HG03045 (cell line): ENCODE results near the gene FRY.

Experiments used
- ATAC-seq: cut with Tn5 transposase; IDR thresholded peaks from one replicate; pipeline ENCODE4 v1.9.1; 2021; ENCODE audit warnings: mild to moderate bottlenecking, moderate library complexity; ENCODE audit not compliant: unreplicated experiment

FRY gene

DNA sequence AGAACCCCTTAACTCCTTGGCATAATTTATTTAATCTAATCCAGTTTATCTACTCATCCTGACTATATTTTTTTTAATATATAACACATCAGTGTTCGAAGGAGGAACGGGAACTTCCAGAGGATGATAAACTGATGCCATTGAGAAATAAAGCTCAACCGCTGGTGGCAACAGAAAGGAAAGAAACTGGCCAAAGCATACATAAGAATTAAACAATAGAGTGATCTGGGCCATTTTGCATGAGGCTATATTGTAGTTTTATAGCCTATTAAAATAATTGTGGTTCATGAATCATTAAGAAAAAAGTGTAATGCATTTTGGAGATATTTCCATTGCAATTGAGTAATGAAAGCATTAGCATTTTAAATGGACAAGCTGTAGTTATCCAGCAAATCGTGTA, 94.2 kb downstream of the FRY start:
- ATAC-seq = no peak

DNA sequence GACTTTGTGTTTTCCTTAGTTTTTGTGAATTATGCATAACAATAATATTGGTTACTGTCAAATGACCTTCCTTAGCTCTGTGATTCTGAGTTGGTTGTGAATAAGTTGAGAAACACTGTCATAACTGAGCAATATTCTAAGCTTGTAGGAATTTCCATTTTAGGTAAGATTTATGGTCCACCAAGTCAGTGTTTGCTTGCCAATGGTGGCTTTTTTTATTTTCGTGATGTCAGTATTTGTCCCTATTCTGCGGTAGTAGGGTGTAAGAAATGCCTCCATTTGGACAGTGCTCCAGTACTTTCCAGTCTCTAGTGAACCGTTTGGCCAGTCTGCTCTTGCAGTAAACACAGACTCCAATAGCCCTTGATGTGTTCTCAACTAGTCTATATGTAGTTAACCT, 94.7 kb downstream of the FRY start:
- no peak for ATAC-seq

DNA sequence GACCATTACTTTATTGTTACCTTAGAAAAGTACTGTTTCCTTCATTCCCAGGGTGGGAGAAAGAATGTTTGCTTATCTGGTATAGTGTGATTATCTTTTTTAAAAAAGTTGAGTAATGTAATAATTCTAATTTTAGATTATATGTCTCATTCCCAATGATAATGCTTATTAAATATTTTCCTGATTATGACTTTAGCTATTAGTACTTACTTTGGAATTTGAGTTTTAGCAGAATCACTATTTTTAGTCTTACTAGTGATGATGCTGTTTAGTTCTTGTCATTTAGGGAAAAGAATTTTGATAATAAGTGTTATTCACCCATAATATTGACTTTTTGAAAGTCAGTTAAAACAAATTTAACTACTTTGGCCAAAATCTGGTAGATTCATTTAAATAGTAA, 95.2 kb downstream of the FRY start:
- no peak for ATAC-seq

DNA sequence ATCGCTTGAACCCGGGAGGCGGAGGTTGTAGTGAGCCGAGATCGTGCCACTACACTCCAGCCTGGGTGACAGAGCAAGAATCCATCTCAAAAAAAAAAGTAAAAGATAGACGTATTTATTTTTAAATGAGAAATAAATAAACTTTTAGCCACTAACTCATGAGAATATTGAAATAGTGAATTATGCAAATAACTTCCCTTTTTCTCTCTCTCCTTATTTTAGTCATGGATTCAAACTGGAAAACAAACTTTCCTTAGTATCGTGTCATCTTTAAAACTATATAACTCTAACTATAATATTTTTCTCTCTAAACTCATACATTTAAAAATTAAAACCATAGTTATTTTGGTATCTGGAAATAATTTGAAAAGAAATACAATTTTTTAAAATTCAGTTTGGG, 96.1 kb downstream of the FRY start:
- ATAC-seq = no peak

DNA sequence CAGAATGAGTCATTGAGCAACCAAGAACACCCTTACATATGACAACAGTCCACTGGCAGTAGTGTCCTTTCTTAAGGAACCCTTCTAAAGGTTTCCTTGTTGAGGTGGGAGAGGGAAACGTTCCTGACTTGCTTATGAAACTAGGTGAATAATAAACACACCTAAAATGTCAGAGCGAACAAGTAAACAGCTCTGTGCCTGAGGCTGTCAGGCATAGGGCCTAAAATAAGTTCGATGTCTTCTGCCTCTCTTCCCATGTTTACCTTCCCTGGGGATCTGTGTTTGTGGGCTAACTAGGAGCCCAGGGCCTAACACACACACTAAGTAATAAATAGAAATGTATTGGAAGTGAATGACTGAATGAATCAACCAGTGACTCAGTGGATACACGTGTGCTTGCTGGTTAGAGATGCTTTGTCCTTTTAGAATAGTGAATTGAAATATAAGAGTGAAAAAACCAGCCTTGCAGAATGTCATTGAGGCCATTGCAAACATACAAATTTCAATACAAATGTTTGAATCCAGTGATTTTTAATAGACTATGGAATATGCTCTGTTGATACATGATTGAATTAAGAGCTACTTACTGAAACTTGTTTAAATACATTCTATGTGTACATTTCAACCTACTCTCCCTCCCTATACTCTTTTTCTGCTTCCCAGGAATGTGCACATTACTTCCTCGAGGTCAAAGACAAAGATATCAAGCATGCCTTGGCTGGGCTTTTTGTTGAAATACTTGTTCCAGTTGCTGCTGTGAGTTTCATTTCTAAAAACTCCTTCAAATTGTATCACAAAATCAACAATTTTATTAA, 102.9 kb downstream of the FRY start:
- no peak for ATAC-seq

DNA sequence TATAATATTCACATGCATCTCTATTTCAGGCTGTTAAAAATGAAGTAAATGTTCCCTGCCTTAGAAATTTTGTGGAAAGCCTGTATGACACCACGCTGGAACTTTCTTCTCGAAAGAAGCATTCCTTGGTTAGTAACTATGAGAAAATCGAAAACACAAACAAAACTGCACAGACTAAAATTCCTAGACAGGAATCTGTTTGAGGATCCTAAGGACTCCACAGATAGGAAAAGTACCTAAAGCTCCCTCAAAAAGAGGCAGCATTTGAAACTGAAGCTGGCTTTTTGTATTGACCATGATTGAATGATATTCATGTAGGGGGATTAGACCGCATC, 103.4 kb downstream of the FRY start:
- ATAC-seq = no peak

DNA sequence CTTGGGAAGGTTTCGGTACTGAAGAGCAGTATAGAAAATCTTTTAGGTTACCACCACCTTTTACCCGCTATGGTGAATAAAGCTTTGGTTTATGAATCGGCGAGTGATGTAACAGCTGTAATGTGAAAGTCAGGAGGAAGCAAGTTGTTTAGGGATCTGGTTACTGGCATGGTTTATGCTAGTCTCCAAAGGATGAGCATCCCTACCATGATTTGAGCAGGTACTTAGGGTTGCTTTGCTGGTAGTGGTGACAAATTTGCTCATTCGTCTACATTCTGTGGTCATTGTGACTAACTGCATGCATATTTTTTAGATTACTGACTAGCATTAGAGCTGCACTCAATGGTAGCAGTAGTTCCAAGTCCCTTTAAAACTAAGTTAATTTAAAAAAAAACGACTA, 104.1 kb downstream of the FRY start:
- ATAC-seq = no peak

DNA sequence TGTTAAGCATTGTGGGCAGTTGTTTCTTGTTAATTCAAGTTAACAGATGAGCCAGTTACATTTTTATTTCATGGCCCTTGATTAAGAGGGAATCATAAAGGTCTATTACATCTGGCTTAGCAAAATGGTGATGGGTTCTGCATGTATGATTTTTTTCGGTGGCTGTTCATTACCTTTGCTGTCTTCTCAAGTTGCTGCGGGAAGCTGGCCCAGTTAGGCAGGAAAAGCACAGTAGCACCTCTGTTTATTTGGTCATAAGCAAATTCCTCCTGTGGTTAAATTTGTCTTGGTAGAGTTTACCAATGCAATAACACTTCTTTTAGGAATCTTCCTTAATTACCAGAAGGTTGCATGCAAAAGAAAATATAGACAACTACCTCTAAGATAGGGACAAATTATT, 104.5 kb downstream of the FRY start:
- ATAC-seq = no peak

DNA sequence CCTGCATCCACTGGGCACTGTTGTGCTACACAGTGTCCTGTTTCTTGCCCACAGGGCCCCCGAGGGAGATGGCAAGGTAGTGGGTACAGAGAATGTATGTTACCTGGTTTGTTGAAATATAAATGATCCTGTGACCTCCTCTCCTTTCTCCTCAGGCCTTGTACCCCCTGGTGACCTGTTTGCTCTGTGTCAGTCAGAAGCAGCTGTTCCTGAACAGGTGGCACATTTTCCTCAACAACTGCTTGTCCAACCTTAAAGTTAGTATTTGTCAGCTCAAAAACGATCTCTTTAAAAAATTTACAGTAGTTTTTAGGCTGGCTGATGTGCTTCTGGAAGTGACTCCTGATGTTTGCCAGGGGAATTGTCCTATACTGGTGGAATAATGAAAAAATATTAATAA, 105.1 kb downstream of the FRY start:
- no peak for ATAC-seq

DNA sequence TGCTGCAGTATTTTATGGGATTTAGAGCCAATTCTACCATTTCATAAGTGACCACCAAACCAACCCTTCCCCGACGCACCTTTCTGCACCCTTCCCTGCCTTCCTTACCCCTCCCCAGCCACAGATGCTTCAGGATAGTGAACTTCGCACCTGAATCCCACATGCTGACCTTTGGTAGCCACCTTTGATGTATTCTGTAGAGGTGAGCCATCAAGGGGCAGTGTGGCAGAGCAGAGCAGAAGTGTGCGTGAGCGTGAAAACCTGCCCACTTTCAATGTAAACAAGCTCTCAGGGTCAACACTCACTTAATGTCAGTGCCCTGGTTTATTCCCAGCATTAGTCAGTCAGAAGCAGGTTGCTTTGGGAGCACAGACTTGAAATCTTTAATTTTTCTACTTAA, 107.7 kb downstream of the FRY start:
- no peak for ATAC-seq

DNA sequence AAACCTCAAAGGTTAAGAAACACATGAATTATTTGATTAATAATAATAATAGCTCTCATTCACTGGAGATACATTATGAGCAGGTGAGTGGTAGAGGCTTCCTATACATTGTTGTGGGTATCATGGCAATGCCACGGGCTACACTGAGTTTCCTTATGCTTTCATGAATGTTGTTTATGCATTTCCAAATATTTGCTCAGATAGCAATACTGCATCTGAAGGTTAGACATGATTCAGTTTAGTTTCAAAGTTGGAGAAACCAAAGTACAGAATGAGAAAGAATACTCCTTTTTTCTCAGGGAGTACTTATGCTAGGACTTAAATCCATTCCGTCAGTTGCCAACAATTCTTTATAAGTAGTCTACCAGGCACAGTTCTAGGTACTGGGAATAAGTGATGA, 108.5 kb downstream of the FRY start:
- no peak for ATAC-seq

DNA sequence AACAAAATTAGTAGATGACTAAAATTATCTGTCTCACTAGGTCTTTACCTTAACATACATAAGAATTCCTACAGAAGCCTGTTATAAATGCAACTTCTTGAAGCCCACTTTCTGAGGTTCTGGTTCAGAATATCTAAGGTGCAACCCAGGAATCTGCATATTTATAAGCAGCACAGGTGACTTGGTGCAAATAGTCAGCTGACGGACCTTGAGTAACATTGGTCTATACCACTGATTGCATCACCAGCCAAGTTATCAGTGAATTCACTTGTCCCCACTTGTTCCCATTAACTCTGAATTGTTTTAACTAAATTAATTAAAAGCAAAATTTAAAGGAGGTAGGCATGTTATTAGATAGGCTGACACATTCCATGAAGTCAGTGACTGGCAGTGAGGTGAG, 109.9 kb downstream of the FRY start:
- ATAC-seq = no peak

DNA sequence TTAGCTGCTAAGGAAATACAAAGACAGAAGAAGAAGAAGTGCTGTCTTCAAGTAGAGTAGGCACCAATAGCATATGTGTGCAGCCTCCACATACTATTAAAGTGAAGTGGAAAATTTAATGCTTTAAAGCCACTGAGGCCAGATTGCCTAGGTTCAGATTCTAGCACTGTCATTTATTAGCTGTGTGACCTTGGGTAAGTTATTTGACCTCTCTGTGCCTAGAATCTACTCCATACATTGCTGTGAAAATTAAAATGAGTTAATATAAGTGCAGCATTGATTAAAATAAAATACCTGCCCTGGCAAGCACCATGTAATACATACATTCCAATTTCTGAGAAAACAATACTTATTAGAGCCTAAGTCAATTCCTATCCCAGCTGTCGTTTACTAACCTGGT, 110.5 kb downstream of the FRY start:
- ATAC-seq = no peak

DNA sequence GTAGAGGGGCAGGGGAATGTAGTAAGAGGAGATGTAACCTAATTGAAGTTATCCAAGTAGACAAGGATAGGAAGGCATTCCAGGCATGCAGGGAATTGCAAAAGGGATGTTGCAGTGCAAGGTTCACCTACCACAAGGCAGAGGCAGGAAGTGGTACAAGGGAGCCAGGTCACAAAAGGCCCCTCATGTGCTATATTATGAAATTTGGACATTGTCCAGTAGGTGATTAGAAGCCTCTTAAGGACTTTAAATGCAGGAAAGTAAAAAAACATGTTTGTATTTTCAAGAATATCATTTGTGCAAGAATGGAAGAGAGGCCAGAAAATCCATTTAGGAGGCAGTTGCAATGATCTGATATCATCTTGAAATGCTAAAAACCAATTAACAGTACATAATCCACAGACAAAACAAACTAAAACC, 111.4 kb downstream of the FRY start:
- no peak for ATAC-seq

DNA sequence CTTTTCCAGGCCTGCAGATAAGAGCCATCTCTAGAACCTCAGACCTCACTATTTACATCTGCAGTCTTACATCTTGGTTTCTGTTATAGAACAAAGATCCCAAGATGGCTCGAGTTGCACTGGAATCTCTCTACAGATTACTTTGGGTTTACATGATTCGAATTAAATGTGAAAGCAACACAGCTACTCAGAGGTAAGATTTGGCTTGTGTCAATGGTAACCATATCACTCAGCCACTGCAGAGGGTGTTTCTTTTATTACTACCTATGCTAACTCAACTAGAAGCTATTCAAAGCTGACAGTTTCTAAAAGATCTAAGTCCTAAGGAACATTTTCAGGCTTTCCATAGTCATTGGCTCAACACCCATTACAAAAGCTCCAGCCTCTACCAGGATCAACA, 115.6 kb downstream of the FRY start:
- no peak for ATAC-seq

DNA sequence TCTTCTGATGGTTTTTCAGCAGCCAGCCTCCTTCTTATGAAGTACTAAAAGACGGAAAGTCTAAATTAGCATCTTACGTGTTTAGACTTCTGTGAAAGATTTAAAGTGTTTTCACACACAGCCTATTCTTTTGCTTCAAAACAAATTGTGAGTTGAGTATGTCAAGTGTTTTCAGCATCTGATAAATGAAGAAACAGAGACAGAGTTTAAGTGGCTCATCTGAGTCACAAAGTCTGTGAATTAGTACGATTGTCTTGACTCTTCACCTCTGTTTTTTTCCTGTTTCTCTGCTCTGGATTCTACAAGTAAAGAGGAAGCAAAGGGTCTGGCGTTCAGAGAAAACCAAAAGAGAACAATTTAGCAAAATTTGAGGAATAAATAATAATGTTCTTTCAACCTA, 116.4 kb downstream of the FRY start:
- no peak for ATAC-seq

DNA sequence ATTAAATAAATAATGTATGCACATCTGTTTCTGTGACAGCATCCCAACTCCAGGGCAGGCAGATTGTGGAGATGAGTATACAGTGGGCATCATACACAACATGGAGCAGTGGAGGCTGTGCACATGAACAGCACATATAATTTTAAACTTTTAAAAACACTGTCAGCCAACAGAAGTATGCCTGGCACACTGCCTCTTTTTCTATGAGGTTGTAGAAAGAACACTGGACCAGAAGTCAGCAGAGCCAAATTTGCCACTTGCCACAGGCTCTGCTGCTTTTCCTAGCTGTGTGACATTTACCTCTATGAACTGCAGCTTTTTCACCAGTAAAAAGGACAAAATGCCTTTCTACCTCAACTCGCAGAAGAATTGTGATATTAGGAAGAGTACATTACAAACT, 118.7 kb downstream of the FRY start:
- no peak for ATAC-seq

DNA sequence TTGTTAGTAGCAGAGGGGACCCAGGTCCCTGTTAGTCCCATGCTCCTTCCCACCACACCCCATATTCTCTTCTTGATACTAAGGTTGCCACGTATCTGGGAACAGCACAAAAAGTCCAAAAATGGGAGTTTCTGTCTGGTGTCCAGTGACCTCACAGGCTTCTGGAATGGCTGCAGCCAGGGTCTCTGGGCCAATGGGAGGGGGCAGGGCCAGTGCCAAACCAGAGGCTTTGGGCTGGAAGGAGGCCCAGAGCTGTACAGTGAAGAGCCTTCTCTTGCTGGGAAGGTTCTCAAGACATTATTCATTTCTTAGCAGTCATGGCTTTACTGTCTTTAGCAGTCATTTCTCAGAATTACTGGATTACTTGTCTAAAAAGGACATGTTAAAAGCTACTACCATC, 119.2 kb downstream of the FRY start:
- ATAC-seq = no peak

DNA sequence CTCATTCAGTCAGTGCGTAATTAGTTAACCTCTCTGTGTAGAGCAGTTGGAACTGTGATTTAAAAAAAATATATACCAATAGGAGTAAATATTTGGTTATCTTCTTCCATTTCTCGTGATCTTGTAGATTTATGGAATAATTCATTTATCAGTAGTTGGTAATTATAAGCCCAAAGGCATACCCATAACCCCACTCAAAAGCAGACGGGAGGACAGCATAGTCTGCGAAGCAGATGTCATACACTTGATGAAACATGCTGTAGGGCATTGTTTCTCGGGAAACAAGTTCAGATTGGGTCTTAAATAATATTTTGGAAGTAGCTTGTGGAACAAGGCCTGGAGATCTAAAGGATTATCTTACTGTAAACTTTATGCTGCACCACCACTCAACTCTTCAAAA, 119.7 kb downstream of the FRY start:
- ATAC-seq = no peak

DNA sequence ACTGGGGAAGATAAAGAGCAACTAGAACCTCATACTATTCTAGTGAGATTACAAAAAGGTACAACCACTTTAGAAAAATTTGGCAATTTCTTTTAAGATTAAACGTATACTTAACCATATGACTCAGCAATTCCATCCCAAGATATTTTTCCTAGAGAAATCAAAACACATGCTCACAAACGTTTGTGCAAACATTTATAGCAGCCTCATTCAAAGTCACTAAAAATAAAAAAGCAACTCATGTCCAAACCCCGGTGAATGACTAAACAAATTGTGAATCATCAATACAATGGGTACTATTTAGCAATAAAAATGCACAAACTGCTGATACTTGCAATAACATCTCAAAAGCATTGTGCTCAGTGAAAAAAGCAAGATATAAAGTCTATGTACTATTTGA, 121.5 kb downstream of the FRY start:
- no peak for ATAC-seq

DNA sequence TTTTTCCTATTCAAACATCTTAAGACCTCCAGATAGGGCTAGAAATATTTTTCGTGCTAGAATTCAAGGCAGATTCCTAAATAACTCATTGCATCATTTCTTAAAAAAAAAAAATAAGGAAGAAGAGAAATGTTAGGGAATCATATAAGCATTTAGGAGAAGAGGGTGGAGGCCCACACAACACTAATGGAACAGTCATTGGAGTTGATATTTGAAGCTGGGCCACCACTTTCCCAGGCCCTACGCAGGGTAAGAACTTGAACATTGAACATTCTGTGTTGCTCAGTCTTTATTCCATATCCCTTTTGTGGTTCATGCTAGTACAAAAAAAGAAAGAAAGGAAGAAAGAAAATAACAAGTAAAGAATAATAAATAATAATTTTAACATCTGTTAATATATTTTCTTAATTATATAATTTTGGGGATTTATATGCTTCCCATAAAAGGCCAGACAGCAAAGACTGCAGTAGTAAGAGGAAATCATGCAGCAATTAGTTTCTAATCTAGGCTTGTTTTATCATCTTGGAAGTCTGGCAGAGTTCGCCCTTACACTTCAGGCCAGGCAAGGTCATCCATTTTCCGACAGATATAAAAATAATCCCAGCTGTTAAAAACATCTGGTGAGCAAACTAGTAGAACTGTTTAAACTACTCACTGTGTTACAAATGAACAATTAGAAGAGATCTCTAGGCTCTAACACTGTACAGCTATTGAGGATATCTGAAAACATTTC, 127.7 kb downstream of the FRY start:
- no peak for ATAC-seq

DNA sequence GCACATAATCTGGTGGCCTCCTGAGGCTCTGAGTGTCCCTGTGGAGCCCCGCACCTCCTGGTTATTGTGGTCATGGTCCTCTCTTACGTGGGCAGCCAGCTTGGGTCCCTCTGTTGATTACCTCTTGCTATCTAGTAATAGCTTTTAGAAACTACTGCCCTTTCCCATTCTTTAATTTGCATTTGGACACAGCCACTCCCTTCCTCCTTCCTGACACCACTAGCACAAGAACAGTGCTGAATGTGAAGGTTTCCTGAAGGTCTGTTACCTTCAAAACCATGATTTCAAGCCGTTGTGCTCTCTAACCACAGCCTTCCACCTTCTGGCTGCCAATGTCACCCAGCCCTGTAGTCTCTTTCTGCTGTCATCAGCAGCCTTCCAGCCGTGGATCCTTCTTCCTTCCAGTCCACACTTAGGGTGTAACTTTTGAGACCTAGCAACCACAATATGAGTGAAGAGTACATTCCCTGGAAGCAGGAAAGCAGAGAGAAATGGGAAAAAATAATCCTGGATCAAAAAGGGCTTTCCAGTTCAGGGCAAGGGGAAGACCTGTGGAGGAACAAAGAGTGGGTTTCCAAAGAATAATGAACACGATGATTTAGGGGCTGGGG, 130.9 kb downstream of the FRY start:
- ATAC-seq = no peak
